A549 (cell line): ENCODE measurements around the gene FAM171A1. TPM values are rescaled to one million over a fixed set of nuclear protein-coding genes. Genes with fewer than 3 reads are reported as not detected.

ENCODE experiments used
- ATAC-seq, 2 experiments: fragments of 200-7000 bp in 1 of 2; fragments of >200 bp in 1 of 2; cut with Nextera tagmentation in 1 of 2; cut with Tn5 transposase in 1 of 2; 3 replicates each; pipeline versions ENCODE4 v1.8.0 to v1.9.1; 2018 to 2020; ENCODE audit warnings: mild to moderate bottlenecking in 1 of 2, moderate library complexity in 1 of 2
- CTCF ChIA-PET: fragments of 300-600 bp; sonication (Branson Sonifier 250); formaldehyde crosslinking; extraction: SDS; loops from one replicate; lab custom pipeline; 2021; ENCODE audit warnings: antibody characterized with exemption, inconsistent platforms; lab: Yijun Ruan, JAX
- POLR2A ChIA-PET: fragments of 350-600 bp; formaldehyde crosslinking; extraction: SDS; loops from one replicate; lab custom pipeline; 2021; ENCODE audit warnings: antibody characterized with exemption, inconsistent platforms; lab: Yijun Ruan, JAX
- DNase-seq, 2 experiments: peaks; one replicate each; pipeline versions ENCODE4 v3.0.0 to v3.0.0-alpha.2; 2011 to 2016; ENCODE audit warnings: low read depth in 1 of 2, low spot score in 1 of 2
- FAIRE-seq: peaks from 2 replicates; lab custom pipeline; 2011; peaks lifted over from hg19 to GRCh38; lab: Jason Lieb, UNC
- H3K27ac ChIP-seq, 2 experiments: fragments of >200 bp; sonication (Bioruptor Twin); formaldehyde crosslinking; 3 replicates each; pipeline ENCODE4 v1.5.1; 2016 to 2017
- H3K4me1 ChIP-seq: fragments of >200 bp; sonication (Bioruptor Twin); formaldehyde crosslinking; 3 replicates; pipeline ENCODE4 v1.6.1; 2016
- H3K4me2 ChIP-seq: fragments of >200 bp; sonication (Bioruptor Twin); formaldehyde crosslinking; 3 replicates; pipeline ENCODE4 v1.6.1; 2016
- H3K4me3 ChIP-seq: fragments of >200 bp; sonication (Bioruptor Twin); formaldehyde crosslinking; 3 replicates; pipeline ENCODE4 v1.5.1; 2016
- H3K9me3 ChIP-seq: fragments of >200 bp; sonication (Bioruptor Twin); formaldehyde crosslinking; 3 replicates; pipeline ENCODE4 v1.6.1; 2016
- BCL3 ChIP-seq: fragments of >200 bp; sonication (Bioruptor Twin); formaldehyde crosslinking; IDR thresholded peaks from 3 replicates; pipeline ENCODE4 v1.6.1; 2016
- BHLHE40 ChIP-seq: IDR thresholded peaks from 2 replicates; pipeline ENCODE4 v1.6.1; 2012; ENCODE audit warnings: low read depth, low read length, inconsistent platforms
- CHD4 ChIP-seq: fragments of 200-600 bp; sonication (generic); IDR thresholded peaks from 2 replicates; pipeline ENCODE4 v1.6.1; 2016; ENCODE audit warnings: antibody characterized with exemption, mild to moderate bottlenecking, borderline replicate concordance
- EHF ChIP-seq: fragments of 250-450 bp; sonication (Bioruptor Pico); IDR thresholded peaks from 2 replicates; pipeline ENCODE4 v1.5.0; 2020; ENCODE audit warnings: mild to moderate bottlenecking
- EHMT2 ChIP-seq: fragments of 200-600 bp; sonication (generic); IDR thresholded peaks from 2 replicates; pipeline ENCODE4 v1.6.1; 2016; ENCODE audit warnings: antibody characterized with exemption, low read depth, mild to moderate bottlenecking, moderate library complexity
- ELK1 ChIP-seq: fragments of 150-350 bp; IDR thresholded peaks from 2 replicates; pipeline ENCODE4 v1.6.1; 2014; ENCODE audit warnings: low read depth, mild to moderate bottlenecking, low read length
- ESRRA ChIP-seq: fragments of 150-350 bp; IDR thresholded peaks from 2 replicates; pipeline ENCODE4 v1.6.1; 2014; ENCODE audit warnings: mild to moderate bottlenecking, low read length, borderline replicate concordance
- FOSB ChIP-seq: fragments of 250-450 bp; sonication (Bioruptor Pico); IDR thresholded peaks from 2 replicates; pipeline ENCODE4 v1.5.0; 2020; ENCODE audit warnings: mild to moderate bottlenecking, moderate library complexity
- FOSL2 ChIP-seq, 2 experiments: fragments of 450-650 bp in 1 of 2; fragments of >200 bp in 1 of 2; sonication (Bioruptor Twin) in 1 of 2; formaldehyde crosslinking; IDR thresholded peaks; 2 replicates each; pipeline versions ENCODE4 v1.5.0 to v1.6.1; 2016 to 2020; ENCODE audit warnings: mild to moderate bottlenecking in 1 of 2, moderate library complexity in 1 of 2
- FOXS1 ChIP-seq: fragments of 250-450 bp; sonication (Bioruptor Pico); IDR thresholded peaks from 2 replicates; pipeline ENCODE4 v1.5.0; 2020; ENCODE audit warnings: mild to moderate bottlenecking, moderate library complexity
- GATA3 ChIP-seq: IDR thresholded peaks from 2 replicates; pipeline ENCODE4 v1.6.1; 2012; ENCODE audit warnings: borderline replicate concordance
- HDAC2 ChIP-seq: fragments of 200-600 bp; sonication (generic); IDR thresholded peaks from 2 replicates; pipeline ENCODE4 v1.6.1; 2016
- HMGXB4 ChIP-seq: fragments of 250-450 bp; sonication (Bioruptor Pico); IDR thresholded peaks from 2 replicates; pipeline ENCODE4 v1.5.0; 2021; ENCODE audit warnings: mild to moderate bottlenecking, moderate library complexity, borderline replicate concordance
- HOXA7 ChIP-seq: fragments of 250-450 bp; sonication (Bioruptor Pico); IDR thresholded peaks from 2 replicates; pipeline ENCODE4 v1.5.0; 2020; ENCODE audit warnings: mild to moderate bottlenecking, moderate library complexity
- KDM1A ChIP-seq: fragments of 200-600 bp; sonication (generic); IDR thresholded peaks from 2 replicates; pipeline ENCODE4 v1.6.1; 2016; ENCODE audit warnings: low read depth, mild to moderate bottlenecking
- MYC ChIP-seq: IDR thresholded peaks from 2 replicates; pipeline ENCODE4 v1.6.1; 2012; ENCODE audit warnings: mild to moderate bottlenecking, inconsistent platforms, low read length, improper control_type of control experiment, borderline replicate concordance
- PBX3 ChIP-seq: IDR thresholded peaks from 2 replicates; pipeline ENCODE4 v1.6.1; 2012
- PHF8 ChIP-seq: fragments of 200-600 bp; sonication (generic); IDR thresholded peaks from 2 replicates; pipeline ENCODE4 v1.6.1; 2016; ENCODE audit warnings: low read depth, mild to moderate bottlenecking, antibody characterized with exemption, moderate library complexity, borderline replicate concordance
- RARB ChIP-seq: fragments of 250-450 bp; sonication (Bioruptor Pico); IDR thresholded peaks from 2 replicates; pipeline ENCODE4 v1.8.0; 2021; ENCODE audit warnings: mild to moderate bottlenecking, moderate library complexity
- RCOR1 ChIP-seq: fragments of 150-350 bp; IDR thresholded peaks from 2 replicates; pipeline ENCODE4 v1.6.1; 2014; ENCODE audit warnings: antibody characterized with exemption, low read length, low read depth
- RFX5 ChIP-seq: fragments of 450-650 bp; IDR thresholded peaks from 2 replicates; pipeline ENCODE4 v1.7.1; 2014; ENCODE audit warnings: antibody characterized with exemption, mild to moderate bottlenecking, moderate library complexity
- ZNF302 ChIP-seq: fragments of 250-450 bp; sonication (Bioruptor Pico); IDR thresholded peaks from 2 replicates; pipeline ENCODE4 v1.9.0; 2021; ENCODE audit warnings: inconsistent platforms, mild to moderate bottlenecking, moderate library complexity
- WGBS: methylation state at CpG from one replicate; pipeline ENCODE4 v1.1.6; 2017; ENCODE audit errors: missing lambda C conversion rate; 5-methylcytosine and 5-hydroxymethylcytosine counted together
- polyA plus RNA-seq, 4 experiments: library from polyadenylated mRNA; depleted of rRNA in 3 of 4; stranded (reverse); fragments of >200 nt; fragmentation: RNase III in 1 of 4; extraction: RNeasy Plus Mini Kit Qiagen cat#74134 plus additional on column Dnase treatment in 1 of 4; gene quantifications; 2 replicates in 3 of 4; 3 replicates in 1 of 4; pipeline ENCODE4 v1.2.3, GENCODE V29; 2011 to 2017
- TF ChIP-seq, protein P1 (sequence below): fragments of 250-450 bp; sonication (Bioruptor Pico); IDR thresholded peaks from 2 replicates; pipeline ENCODE4 v1.5.0; 2020; ENCODE audit warnings: low read depth, mild to moderate bottlenecking, moderate library complexity
- TF ChIP-seq, protein P2 (sequence below): fragments of 200-600 bp; sonication (generic); IDR thresholded peaks from 2 replicates; pipeline ENCODE4 v1.6.1; 2016; ENCODE audit warnings: antibody characterized with exemption, mild to moderate bottlenecking, moderate library complexity

The FAM171A1 gene
- polyA plus RNA-seq, 2 of the 4 experiments (the other 2 are of a cell fraction): 13.8 to 15.2 TPM

DNA sequence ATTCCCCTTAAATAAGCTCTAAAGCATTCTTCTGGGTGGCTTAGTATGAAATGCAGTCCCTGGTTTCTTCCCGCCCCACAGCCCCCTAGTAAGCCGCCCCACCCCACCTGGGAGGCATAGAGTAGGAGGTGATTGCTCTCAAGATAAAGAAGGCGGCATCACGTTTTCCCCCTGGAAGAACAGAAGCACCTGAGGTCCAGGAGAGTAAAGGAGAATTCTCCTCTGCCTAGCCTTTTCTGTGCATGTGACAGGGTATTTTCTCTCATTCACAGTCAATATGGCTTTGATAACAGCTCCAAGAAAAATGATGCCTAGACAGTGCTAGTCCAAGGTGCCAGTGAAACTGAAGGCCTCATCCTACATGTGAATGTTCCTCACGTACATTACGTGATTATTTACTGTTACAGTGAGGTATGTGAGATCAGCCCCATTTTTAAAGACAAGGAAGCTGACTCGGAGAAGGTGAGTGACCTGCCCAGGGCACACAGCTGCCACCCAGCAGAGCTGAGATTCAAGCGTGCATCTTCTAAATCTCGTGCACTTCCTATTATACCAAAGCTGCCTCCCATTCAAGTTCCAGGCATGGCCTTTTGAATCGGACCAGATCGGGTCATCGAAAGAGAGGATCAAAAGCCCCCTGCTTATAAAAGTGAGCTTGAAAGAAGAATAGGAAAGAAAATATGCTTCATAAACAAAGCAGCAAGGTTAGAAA is 59.4 kb downstream of the FAM171A1 start:
- DNase-seq (no peak), FAIRE-seq (no peak), ATAC-seq (no peak)
- Histone ChIP-seq H3K4me1 (no peaks in the 10 kb centered on the region), H3K27ac (no peak overlapping the region), H3K9me3 (no peaks in the 10 kb centered on the region), H3K4me2 (no peak overlapping the region), H3K4me3 (no peak overlapping the region)
- 85% methylated on average over 12 of the region's 12 CpGs for WGBS
- ChIA-PET CTCF (interaction anchor here (0.6 to 1.3 kb wide), 3 partner anchors 11 to 100 kb away, joined by 3 to 6 read pairs (median 3); no protein-coding TSS in a partner anchor), POLR2A (no interaction called here)
- no peak for TF ChIP-seq CHD4
- TF ChIP-seq HOXA7 (CRISPR knock-in tag): no peak
- no peak for TF ChIP-seq EHMT2
- no peak for TF ChIP-seq PBX3

GRCh38 chr10:15310776-15311568 is 60.1 kb downstream of the FAM171A1 start:
- no peak overlapping the region for H3K4me2 ChIP-seq
- H3K27ac ChIP-seq: no peak overlapping the region
- 85% methylated on average over 5 of the region's 5 CpGs for WGBS
- H3K9me3 ChIP-seq: no peaks in the 10 kb centered on the region
- no peak overlapping the region for H3K4me3 ChIP-seq
- TF ChIP-seq HDAC2: no peak
- no peak for TF ChIP-seq FOSL2 (IDR thresholded peaks at IDR 0.05)
- no peak for TF ChIP-seq FOSL2 (CRISPR knock-in tag; IDR thresholded peaks at IDR 0.05)
- no peak for TF ChIP-seq RFX5
- TF ChIP-seq GATA3: no peak
- no peak for TF ChIP-seq EHF
- TF ChIP-seq, protein P1, sequence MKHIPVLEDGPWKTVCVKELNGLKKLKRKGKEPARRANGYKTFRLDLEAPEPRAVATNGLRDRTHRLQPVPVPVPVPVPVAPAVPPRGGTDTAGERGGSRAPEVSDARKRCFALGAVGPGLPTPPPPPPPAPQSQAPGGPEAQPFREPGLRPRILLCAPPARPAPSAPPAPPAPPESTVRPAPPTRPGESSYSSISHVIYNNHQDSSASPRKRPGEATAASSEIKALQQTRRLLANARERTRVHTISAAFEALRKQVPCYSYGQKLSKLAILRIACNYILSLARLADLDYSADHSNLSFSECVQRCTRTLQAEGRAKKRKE (CRISPR knock-in tag): no peak
- no peak for TF ChIP-seq PHF8
- TF ChIP-seq ZNF302: no peak
- TF ChIP-seq RCOR1: no peak
- no peak for TF ChIP-seq MYC
- TF ChIP-seq FOSB (CRISPR knock-in tag): no peak
- TF ChIP-seq KDM1A: no peak
- no peak for TF ChIP-seq ESRRA
- TF ChIP-seq BCL3: no peak
- TF ChIP-seq ELK1: no peak
- TF ChIP-seq, protein P2, sequence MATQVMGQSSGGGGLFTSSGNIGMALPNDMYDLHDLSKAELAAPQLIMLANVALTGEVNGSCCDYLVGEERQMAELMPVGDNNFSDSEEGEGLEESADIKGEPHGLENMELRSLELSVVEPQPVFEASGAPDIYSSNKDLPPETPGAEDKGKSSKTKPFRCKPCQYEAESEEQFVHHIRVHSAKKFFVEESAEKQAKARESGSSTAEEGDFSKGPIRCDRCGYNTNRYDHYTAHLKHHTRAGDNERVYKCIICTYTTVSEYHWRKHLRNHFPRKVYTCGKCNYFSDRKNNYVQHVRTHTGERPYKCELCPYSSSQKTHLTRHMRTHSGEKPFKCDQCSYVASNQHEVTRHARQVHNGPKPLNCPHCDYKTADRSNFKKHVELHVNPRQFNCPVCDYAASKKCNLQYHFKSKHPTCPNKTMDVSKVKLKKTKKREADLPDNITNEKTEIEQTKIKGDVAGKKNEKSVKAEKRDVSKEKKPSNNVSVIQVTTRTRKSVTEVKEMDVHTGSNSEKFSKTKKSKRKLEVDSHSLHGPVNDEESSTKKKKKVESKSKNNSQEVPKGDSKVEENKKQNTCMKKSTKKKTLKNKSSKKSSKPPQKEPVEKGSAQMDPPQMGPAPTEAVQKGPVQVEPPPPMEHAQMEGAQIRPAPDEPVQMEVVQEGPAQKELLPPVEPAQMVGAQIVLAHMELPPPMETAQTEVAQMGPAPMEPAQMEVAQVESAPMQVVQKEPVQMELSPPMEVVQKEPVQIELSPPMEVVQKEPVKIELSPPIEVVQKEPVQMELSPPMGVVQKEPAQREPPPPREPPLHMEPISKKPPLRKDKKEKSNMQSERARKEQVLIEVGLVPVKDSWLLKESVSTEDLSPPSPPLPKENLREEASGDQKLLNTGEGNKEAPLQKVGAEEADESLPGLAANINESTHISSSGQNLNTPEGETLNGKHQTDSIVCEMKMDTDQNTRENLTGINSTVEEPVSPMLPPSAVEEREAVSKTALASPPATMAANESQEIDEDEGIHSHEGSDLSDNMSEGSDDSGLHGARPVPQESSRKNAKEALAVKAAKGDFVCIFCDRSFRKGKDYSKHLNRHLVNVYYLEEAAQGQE: no peak
- no peak for TF ChIP-seq HMGXB4 (CRISPR knock-in tag)
- no peak for TF ChIP-seq FOXS1 (CRISPR knock-in tag)
- TF ChIP-seq BHLHE40: no peak
- no peak for TF ChIP-seq RARB (CRISPR knock-in tag)
- FAIRE-seq: no peak
- ChIA-PET CTCF (interaction anchor here (0.6 to 1.3 kb wide), 3 partner anchors 13 to 99 kb away, joined by 3 read pairs; no protein-coding TSS in a partner anchor), POLR2A (no interaction called here)
- DNase-seq: no peak
- ATAC-seq: no peak
- H3K4me1 ChIP-seq: no peaks in the 10 kb centered on the region
